GM10266 (cell line): ENCODE results near the gene NPHP4.
A peak's percentile ranks its signal among the peaks of the same experiment; 100 is the strongest.

Source experiments
- DNase-seq: peaks from one replicate; pipeline ENCODE4 v3.0.0; 2012; ENCODE audit errors: extremely low spot score
- TF ChIP-seq, protein P1 (sequence below): IDR thresholded peaks from 2 replicates; pipeline ENCODE4 v1.5.1; 2012; ENCODE audit warnings: mild to moderate bottlenecking, low read depth; ENCODE audit not compliant: control insufficient read depth, insufficient read depth; ENCODE audit errors: missing control alignments

Gene NPHP4

DNA sequence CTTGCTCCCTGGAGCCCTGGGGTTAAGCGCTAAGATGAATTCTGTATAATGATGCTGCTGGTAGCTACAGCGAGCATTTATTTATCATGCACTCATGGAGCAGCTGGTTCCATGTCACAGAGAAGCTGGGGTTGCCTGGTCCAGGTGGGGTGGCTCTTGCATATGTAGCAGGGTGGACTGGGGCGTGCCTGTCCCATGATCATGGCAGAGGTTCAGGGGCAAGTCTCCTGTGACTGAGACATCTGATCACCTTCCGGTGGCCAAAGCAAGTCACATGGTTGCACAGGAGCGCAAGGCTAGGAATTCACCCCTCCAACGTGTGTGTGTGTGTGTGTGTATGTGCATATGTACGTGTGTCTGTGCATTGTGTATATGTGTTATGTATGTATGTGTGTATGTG is 37.9 kb upstream of the NPHP4 start:
- TF ChIP-seq, protein P1, sequence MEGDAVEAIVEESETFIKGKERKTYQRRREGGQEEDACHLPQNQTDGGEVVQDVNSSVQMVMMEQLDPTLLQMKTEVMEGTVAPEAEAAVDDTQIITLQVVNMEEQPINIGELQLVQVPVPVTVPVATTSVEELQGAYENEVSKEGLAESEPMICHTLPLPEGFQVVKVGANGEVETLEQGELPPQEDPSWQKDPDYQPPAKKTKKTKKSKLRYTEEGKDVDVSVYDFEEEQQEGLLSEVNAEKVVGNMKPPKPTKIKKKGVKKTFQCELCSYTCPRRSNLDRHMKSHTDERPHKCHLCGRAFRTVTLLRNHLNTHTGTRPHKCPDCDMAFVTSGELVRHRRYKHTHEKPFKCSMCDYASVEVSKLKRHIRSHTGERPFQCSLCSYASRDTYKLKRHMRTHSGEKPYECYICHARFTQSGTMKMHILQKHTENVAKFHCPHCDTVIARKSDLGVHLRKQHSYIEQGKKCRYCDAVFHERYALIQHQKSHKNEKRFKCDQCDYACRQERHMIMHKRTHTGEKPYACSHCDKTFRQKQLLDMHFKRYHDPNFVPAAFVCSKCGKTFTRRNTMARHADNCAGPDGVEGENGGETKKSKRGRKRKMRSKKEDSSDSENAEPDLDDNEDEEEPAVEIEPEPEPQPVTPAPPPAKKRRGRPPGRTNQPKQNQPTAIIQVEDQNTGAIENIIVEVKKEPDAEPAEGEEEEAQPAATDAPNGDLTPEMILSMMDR: no peak
- DNase-seq: no peak

DNA sequence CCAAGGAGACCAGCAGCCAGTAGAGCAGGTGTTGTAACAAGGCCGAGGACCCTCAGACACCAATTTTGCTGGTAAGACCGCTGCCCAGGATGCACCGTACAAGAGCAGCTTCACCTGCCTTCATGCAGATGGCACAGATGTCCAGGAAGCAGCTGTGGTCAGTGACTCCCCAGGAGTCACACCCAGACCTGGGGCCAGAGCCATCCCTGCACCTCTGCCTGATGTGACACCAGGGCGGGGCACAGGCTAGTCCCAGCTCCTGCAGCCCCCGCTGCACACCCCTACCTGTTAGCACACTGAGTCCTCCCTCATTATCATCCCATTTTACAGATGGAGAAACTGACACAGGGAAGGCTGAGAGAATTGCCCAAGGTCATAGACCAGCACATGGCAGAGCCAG is 37.1 kb upstream of the NPHP4 start:
- DNase-seq: no peak
- TF ChIP-seq, protein P1: no peak

DNA sequence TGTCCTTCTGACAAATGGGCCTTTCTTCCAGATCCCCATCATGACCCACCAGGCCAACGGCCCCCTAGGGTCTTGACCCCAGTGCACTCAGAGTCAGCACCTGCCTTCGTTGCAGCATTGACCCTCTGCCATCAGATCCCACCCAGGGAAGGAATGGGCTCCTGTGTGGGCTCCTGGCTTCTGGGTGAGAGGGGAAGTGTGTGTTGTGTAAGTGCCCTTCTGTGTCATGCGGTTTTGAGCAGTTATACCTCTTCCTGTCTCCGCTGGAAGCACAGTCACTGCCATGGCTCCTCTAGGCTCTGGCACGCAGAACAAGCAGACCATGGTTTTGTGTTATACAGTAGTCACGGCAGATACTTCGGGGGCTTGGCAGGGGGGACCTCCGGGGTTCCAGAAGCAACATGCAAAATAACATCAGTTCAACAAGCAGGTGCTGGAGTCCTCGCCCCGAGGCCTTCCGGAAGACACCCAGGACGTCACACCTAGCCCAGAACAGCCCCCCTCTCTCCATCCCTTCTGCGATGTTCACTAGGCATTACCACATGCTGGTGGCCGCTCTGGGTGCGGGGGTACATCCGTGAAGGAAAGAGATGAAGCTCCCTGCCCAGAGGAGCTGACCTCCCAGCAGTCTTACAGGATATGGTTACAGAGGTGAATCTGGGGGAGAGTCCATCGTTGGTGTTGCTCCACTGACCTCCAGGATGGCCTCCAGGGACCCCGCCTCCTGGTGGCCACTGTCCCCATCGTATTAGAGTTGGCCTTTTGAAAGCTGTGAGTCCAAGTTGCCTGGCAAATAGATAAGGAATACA is 36.0 kb upstream of the NPHP4 start:
- peak; percentile 60 for DNase-seq
- TF ChIP-seq, protein P1: no peak

DNA sequence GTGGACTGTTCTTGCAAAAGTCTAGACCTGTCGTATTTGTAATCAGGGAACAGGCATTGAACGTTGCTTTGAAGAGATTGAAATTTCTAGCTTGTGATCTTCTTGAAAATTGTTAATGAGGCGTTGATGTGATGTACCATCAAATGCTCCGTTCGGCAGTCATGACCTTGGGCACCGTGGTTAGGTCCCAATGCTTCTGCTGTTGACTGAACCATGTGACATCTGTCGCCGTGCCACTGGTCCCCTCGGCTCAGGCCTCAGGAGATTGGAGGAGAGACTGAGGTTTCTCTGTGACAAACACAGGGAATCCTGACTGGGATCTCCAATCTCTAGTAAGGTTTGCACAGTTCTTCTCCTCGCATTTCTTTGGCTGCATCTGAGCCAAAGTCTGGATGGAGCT is 35.4 kb upstream of the NPHP4 start:
- DNase-seq: no peak
- TF ChIP-seq, protein P1: no peak

DNA sequence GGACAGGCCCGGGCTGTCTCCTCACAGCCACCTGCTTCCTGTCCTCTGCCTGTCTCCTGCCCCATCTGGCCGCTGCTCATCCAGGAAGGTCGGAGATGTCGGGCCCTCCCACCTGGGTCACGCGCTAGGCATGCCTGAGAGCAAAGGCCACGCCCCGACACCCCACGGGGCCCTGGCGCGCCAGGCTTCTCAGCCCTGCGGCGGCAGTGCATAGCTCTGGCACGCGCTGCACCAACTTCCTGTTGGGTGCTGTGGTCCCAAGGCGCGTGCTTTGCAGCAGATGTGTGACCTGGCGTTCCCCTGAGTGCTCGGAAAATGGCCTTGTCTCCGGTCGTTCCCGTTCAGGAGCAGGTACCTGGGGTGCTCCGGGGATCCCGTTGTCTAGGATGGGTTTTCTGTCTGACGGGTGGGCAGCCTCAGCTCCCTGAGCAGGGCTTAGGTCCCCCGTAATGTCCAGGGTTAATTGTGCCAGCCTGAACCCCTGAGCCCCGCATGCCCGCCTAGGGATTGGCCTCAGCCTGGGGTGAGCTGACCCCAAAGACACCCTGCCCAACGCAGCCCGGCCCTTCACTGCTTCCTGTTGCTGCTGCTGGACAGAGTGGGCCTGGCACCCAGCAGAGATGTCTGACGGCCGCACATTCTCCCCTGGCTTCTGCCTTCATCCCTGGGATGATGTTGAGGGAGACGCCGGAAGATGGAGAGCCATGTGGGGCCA is 34.0 kb upstream of the NPHP4 start:
- TF ChIP-seq, protein P1: no peak
- peak; percentile 83 for DNase-seq

DNA sequence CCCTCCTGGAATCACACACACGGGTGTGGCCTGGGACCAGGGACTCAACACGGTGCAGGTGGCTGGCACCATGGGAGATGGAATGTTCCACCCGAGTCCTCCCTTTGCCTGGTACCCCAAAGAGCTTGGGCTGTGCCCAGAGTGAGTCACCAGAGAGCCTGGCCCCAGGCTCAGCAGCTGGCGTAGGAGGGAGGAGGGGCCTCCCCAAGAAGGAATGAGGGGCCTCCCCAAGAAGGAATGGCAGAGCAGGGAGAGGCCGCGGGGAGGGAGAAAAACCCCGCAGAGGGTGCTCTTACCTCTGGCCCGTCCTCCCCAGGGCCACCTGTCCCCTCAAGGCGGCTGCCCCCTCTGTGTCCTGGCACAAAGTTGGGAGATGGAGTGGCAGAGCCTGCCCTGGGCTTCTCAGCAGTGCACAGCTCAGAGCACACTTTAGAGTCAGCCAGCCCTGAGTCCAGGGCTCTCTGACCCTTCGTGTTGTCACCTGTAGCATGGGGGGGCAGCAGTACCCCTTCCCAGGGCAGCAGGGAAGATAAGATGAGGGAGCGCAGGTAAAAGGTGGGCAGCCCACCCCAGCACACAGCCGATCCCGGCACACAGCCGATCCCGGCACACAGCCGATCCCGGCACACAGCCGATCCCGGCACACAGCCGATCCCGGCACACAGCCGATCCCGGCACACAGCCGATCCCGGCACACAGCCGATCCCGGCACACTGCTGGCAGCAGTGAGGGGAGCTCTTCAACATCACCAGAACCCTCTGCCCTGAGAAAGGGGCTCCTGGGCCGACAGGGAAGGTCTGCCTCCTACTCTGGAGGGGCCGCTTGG is 33.3 kb upstream of the NPHP4 start:
- TF ChIP-seq, protein P1: peak; percentile 0
- DNase-seq: no peak
